Ascending aorta (tissue), 2 donors: ENCODE measurements around the gene HSD17B2. TPM values are rescaled to one million over a fixed set of nuclear protein-coding genes. Genes with fewer than 3 reads are reported as not detected.

ENCODE experiments used
- DNase-seq, 2 donors: peaks; one replicate each; pipeline ENCODE4 v3.0.0-alpha.2; 2019; ENCODE audit warnings: low spot score in 2 of 2
- H3K27ac ChIP-seq, 2 donors: fragments of 200-600 bp; sonication (generic); one replicate each; pipeline ENCODE4 v1.5.1; 2016 to 2017; ENCODE audit warnings: mild to moderate bottlenecking in 1 of 2
- H3K27me3 ChIP-seq: fragments of 200-600 bp; sonication (generic); one replicate; pipeline ENCODE4 v1.5.1; 2017
- H3K36me3 ChIP-seq, 2 donors: fragments of 200-600 bp; sonication (generic); one replicate each; pipeline ENCODE4 v1.5.1; 2016
- H3K4me1 ChIP-seq, 2 donors: fragments of 200-600 bp; sonication (generic); one replicate each; pipeline ENCODE4 v1.5.1; 2016 to 2017; ENCODE audit warnings: mild to moderate bottlenecking in 1 of 2
- H3K4me3 ChIP-seq, 2 donors: fragments of 200-600 bp; sonication (generic); one replicate each; pipeline ENCODE4 v1.5.1; 2016 to 2017; ENCODE audit warnings: mild to moderate bottlenecking in 1 of 2
- H3K9me3 ChIP-seq, 2 donors: fragments of 200-600 bp; sonication (generic); one replicate each; pipeline ENCODE4 v1.5.1; 2016
- intact Hi-C: fragments of 100-400 bp; cut with DNase I; formaldehyde crosslinking; loops from one replicate; pipeline ENCODE4 v1.15.1; 2023
- total RNA-seq: library from RNA; depleted of rRNA; stranded (reverse); fragments of >200 nt; gene quantifications from one replicate; pipeline ENCODE4 v1.1.0, GENCODE V29; 2016
- TF ChIP-seq, protein P1 (sequence below), 3 experiments: fragments of 200-600 bp in 2 of 3; fragments of 450-650 bp in 1 of 3; sonication (generic) in 2 of 3; IDR thresholded peaks; one replicate each; pipeline ENCODE4 v1.5.1; 2016 to 2019; ENCODE audit warnings: antibody characterized with exemption in 3 of 3, mild to moderate bottlenecking in 1 of 3, moderate library complexity in 1 of 3

The HSD17B2 gene
- total RNA-seq, 1 donor from 2014 or later = not detected

DNA sequence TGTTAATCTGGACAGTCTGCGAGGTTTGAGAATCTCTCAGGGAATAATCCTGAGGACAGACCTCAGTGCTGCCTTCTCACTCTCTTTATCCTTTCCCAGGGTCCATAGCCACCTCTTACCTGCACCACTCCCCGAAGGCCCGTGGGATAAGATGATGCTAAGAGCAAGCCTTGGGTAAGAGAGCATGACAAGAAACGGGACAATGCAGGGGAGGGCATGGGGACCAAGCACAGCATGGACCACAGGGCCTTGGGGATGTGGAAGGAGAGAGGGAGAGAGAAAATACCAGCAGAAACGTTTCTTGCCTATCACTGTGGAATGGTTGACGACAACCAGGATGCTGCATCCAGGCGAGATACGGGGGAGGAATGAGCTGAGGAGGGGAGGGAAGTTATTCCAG lies 15.5 kb upstream of the HSD17B2 start:
- Histone ChIP-seq H3K4me1 (no peaks in the 10 kb centered on the region), H3K4me3 (no peak overlapping the region), H3K27ac (no peak overlapping the region), H3K9me3 (no peaks in the 10 kb centered on the region), H3K27me3 (no peaks in the 10 kb centered on the region), H3K36me3 (no peaks in the 10 kb centered on the region)
- intact Hi-C loops = no loop called here
- TF ChIP-seq, protein P1, sequence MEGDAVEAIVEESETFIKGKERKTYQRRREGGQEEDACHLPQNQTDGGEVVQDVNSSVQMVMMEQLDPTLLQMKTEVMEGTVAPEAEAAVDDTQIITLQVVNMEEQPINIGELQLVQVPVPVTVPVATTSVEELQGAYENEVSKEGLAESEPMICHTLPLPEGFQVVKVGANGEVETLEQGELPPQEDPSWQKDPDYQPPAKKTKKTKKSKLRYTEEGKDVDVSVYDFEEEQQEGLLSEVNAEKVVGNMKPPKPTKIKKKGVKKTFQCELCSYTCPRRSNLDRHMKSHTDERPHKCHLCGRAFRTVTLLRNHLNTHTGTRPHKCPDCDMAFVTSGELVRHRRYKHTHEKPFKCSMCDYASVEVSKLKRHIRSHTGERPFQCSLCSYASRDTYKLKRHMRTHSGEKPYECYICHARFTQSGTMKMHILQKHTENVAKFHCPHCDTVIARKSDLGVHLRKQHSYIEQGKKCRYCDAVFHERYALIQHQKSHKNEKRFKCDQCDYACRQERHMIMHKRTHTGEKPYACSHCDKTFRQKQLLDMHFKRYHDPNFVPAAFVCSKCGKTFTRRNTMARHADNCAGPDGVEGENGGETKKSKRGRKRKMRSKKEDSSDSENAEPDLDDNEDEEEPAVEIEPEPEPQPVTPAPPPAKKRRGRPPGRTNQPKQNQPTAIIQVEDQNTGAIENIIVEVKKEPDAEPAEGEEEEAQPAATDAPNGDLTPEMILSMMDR (IDR thresholded peaks at IDR 0.05) = no peak
- DNase-seq = no peak

DNA sequence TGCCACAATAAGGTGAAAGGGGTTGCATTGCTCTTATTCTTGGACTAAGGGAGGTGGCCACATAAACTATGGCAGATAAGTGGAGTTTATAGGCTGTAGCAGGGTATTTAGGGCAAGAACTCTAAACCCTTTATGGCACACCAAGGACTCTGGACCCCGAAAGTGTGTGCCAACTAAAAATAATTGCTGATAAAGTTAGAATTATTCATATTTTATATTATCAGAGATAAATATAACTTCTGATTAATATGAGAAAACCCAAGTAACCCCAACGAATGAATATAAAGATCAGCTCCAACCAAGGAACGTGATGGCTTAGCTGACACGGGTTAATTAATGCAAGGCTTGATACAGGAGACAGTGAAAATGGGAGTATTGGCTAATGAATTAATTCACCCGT lies 15.0 kb upstream of the HSD17B2 start:
- Histone ChIP-seq H3K27me3 (no peaks in the 10 kb centered on the region), H3K27ac (no peak overlapping the region), H3K36me3 (no peaks in the 10 kb centered on the region), H3K4me3 (no peak overlapping the region), H3K9me3 (no peaks in the 10 kb centered on the region), H3K4me1 (no peaks in the 10 kb centered on the region)
- intact Hi-C loops = no loop called here
- TF ChIP-seq, protein P1 (IDR thresholded peaks at IDR 0.05) = no peak
- DNase-seq = no peak

DNA sequence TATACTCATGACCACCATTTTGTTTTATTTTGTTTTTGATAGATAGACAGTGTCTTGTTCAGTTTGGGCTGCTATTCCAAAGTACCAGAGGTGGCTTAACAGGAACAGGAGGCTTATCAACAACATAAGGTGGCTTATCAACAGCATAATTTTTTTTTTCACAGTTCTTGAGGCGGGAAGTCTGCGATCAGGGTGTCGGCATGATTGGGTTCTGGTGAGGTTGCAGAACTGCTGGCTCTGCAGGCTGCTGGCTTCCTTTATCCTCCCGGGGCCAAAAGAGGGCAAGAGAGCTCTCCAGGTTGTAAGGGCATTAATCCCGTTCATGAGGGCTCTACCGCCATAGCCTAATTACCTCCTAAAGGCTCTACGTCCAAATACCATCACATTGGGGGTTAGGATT lies 11.8 kb upstream of the HSD17B2 start:
- intact Hi-C loops = no loop called here
- no peaks in the 10 kb centered on the region for H3K36me3 ChIP-seq
- no peak overlapping the region for H3K4me3 ChIP-seq
- H3K27me3 ChIP-seq = no peaks in the 10 kb centered on the region
- H3K4me1 ChIP-seq = no peaks in the 10 kb centered on the region
- TF ChIP-seq, protein P1 (IDR thresholded peaks at IDR 0.05) = no peak
- no peak overlapping the region for H3K27ac ChIP-seq
- H3K9me3 ChIP-seq = no peaks in the 10 kb centered on the region
- no peak for DNase-seq

DNA sequence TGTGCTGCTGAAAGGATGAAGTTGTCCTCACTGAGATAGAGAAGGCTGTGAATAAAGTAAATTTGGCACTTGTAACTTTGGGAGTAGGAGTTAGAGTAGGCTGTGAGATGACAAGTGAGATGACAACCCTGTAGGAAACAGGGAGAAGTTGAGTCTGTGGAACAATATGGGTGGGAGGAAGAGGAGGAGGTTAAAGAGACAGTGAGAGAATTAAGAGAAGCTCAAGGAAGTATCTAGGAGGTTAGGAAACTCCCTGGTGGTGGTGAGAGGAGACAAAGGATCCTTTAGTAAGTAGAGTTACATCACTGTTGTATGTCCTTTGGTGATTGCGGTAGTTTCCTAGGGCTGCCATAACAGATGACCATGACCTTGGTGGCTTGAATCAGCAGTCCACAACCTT lies 10.7 kb upstream of the HSD17B2 start:
- Histone ChIP-seq H3K27me3 (no peaks in the 10 kb centered on the region), H3K9me3 (no peaks in the 10 kb centered on the region), H3K27ac (no peak overlapping the region), H3K4me3 (no peak overlapping the region), H3K4me1 (no peaks in the 10 kb centered on the region), H3K36me3 (no peaks in the 10 kb centered on the region)
- TF ChIP-seq, protein P1 (IDR thresholded peaks at IDR 0.05) = no peak
- intact Hi-C loops = no loop called here
- no peak for DNase-seq

DNA sequence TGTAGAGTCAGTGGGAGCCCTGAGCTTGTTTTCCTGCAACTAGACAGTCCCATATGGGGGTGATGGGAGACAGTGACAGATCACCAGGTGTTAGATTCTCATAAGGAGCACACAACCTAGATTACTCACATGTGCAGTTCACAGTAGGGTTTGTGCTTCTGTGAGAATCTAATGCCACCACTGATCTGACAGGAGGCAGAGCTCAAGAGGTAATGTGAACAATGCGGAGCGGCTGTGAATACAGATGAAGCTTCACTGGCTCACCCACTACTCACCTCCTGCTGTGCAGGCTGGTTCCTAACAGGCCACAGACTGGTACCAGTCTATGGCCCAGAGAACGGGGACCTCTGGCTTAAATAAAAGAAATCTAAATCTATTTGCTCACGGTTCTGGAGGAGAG lies 10.2 kb upstream of the HSD17B2 start:
- H3K27ac ChIP-seq = no peak overlapping the region
- no peak for DNase-seq
- H3K4me3 ChIP-seq = no peak overlapping the region
- no peaks in the 10 kb centered on the region for H3K9me3 ChIP-seq
- H3K27me3 ChIP-seq = no peaks in the 10 kb centered on the region
- intact Hi-C loops = no loop called here
- no peaks in the 10 kb centered on the region for H3K36me3 ChIP-seq
- TF ChIP-seq, protein P1 (IDR thresholded peaks at IDR 0.05) = no peak
- H3K4me1 ChIP-seq = no peaks in the 10 kb centered on the region

DNA sequence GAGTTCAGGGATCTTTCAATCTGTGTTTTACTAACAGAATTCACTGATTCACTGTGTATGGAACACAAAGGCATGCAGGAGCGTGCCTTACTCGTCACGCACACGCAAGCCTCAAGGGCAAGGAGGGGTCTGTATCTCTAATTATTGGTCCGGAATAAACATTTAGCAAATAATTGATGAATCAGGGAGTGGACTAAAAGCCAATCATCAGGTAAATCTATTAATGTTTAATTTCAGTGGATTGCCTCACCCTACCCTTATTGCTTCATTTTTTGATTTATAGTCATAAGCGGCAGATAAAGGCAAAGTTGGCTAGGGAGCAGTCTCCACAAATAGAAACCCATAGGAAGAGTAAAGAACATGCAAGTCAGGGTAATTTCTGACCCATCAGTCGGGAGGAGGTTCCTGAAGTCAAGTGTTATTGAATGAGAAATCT lies 7.4 kb upstream of the HSD17B2 start:
- Histone ChIP-seq H3K36me3 (no peaks in the 10 kb centered on the region), H3K27me3 (no peaks in the 10 kb centered on the region), H3K4me1 (no peaks in the 10 kb centered on the region), H3K27ac (no peak overlapping the region), H3K9me3 (no peaks in the 10 kb centered on the region), H3K4me3 (no peak overlapping the region)
- no peak for DNase-seq
- intact Hi-C loops = no loop called here
- TF ChIP-seq, protein P1 (IDR thresholded peaks at IDR 0.05) = no peak
